Measurements from ENCODE around the gene KCNJ5.
A peak's percentile ranks its signal among the peaks of the same experiment; 100 is the strongest.

The KCNJ5 gene

DNA sequence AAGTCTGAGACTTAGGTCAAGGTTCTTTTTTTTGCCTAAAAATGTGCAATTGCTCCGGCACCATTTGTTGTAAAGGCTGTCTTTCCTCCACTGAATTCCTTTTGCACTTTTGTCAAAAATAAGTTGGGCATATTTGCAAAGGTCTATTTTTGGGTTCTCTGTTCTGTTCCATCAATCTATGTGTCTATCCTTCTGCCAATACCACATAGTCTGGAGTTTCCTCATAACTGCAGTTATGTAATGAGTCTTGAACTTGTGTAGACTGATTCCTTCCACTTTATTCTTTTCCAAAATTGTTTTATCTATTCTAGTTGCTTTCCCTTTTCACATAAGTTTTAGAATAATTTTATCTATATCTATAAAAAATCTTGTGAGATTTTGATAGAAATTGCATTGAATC, 6.7 kb downstream of the KCNJ5 start:
- no peak for DNase-seq

DNA sequence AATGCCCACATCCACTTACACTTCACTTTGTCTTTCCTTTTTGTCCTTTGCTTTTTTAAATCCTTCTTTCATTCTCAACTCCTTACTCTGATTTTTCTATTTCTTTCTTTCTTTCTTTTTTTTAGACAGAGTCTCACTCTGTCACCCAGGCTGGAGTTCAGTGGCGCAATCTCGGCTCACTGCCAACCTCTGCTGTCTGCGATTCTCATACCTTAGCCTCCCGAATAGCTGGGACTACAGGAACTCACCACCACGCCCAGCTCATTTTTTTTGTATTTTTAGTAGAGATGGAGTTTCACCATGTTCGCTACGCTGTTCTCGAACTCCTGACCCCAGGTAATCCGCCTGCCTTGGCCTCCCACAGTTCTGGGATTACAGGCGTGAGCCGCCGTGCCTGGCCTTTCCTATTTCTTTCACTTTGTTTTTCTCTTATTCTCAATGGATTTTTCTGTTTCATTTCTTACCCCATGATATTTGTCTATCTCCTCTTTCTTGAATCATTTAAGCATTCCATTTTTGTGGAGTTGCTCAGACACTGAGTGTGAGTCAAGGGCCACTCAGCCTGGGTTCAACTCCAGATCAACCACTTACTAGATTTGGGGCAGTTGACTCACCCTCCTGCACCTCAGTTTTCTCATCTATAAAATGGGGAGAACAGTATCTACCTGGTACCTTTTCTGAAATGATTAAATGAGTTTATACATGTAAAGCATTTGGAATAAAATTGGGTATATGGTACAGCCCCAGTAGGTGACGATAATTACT, 7.6 kb downstream of the KCNJ5 start:
- no peak for DNase-seq

DNA sequence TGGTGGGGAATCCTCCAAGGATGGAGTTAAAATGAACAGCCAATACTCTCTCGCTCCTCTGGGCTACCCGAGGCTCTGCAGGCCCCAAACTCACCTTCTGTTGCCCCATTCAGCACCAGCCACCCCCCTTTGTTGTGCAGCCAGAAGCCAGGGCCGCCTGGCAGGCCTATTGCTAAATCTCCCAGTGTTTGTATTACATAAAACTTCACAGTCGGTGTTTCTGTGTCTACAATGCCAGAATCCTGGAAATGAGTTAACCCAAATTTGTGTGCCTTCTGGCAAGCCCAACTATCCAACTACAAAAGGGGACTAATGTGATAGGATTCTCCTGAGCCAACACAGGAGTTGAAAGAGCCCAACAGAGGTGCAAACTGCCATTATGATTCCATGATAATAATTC, 9.3 kb downstream of the KCNJ5 start:
- DNase-seq, result no peak

DNA sequence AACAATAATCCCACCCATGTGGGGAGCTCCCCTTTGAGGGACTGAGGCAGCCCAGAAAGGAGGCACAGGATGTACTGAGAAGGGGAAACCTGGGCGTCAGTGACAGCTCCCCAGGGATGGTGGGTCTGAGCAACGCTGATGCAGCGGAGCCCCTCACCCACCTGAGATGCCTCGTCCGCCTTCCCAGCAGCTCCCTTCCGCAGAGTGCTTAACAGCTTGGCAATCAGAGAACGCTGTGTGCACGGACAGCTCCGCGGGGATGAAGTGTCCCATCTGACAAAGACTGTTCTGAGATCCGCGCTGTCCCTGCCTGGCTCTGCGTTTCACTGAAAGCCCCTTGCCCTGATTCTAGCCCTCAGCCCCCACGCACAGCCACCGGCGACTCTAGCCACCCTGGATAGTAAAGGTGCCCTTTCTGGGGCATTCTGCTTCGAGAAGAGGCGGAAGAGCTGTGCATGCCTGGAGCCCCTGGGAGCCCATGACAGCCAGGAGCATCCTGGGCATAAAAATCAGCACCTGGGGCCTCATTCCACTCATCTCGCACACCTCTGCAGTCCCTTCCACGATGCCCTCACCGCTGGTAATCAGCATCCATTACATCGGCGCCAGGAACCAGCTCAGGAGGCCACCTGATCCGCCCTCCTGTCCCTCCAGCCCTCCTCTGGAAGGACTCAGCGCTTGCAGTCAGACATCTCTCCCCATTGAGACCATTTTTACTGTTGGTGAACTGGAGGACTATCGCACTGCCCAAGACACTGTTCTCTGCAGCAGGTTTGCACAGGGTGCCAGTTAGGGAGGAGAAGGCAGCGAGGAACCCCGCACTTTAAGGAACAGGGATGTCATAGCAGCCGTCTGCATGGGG, 10.7 kb downstream of the KCNJ5 start:
- DNase-seq, result no peak

DNA sequence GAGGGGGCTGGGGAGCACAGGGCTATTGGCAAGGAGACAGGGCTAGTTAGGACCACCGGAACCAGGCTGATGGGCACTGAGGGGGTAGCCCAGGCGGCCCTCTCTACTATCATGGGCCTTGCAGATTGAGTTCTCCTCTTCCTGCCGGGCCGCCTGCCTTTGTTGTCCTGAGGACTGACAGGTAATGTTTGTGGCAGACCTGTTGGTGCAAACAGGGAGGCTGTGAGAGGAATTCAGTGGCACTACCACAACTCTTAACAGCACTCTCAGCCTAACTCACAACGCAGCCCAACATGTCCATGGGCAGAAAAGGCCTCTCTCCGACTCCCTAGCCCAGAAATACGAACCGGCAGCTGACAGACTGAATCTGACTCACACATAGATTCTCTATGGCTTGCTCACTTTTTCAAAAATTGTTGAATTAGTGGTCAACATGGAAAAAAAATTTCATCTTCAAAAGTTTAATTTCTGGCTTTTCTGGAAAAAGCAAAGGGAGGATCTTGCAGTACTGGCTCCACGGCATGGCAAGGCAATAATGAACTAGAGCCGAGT, 11.4 kb downstream of the KCNJ5 start:
- DNase-seq, result no peak

- no peak for DNase-seq
These were observed 12.3 kb downstream of the KCNJ5 start for GRCh38 chr11:128903248-128904061.

- no peak for DNase-seq
These were observed 13.1 kb downstream of the KCNJ5 start for GRCh38 chr11:128904303-128904655.

DNA sequence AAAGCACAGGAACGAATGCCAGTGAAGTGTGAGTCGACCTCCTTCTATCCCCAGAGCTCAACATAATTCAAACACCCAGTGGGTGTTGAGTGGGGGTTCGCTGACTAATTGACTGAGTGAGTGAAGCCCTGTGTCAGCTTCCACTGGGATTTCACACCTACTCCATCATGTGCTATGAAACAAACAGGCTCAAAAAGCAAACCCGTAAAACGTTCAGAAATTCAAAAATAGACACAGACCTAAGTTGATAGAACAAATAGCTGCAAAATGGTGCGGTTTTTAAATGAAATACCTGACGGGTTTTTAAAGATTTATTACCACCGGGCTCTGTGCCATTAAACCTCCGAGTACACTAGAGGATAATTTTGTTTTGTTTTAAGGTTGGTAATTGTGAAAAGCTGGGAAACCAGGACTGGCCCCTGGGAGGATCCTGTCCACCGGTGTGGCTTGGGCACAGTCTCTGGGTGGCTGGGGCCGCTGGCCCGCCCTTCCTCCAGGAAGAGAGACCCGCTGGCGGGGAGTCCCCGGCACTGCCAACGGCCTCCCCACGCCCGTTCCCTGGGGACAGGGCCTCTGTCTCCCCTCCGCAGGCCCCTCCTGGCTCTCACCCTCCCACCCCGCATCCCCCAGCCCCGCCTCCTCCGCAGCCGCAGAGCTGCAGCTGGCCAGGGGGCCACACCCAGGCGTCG, 13.6 kb downstream of the KCNJ5 start:
- DNase-seq, result no peak

- DNase-seq, result peak; percentile 25
These were observed 14.4 kb downstream of the KCNJ5 start for GRCh38 chr11:128905345-128906184.

DNA sequence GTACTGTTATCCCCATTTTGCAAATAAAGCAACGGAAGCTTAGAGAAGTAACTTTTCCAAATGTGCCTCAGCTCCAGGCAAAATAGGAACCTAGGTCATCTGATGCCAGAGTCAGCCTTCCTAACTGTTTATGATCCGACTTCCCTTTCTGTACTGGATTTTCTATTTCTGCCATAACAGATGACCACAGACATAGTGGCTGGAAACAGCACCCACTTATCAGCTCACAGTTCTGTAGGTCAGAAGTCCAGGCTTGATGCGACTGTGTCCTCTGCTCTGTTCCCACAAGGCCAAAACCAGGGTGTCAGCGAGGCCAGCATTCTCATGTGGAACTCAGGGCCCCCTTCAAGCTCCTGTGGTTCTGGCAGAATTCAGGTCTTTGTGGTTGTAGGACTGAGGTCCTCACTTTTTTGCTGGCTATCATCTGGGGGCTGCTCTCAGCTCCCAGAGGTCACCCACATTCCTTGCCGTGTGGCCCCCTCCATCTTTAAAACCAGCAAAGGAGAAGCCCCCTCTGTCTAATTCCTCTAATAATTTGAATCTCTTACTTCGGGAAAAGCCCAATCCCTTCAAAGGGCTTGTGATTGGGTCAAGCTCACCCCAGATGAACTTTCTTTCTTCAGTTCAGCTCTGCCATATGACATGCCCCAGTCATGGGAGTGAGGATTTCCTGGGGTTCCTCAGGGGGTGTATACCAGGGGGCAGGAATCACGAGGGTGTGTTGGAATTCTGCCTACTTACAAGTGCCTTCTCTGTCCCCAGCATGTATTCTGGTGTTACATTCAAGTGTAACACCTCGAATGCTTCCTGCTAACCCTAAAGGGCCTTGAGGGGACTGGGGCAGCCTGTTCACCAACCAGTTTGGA, 15.3 kb downstream of the KCNJ5 start:
- no peak for DNase-seq

GRCh38 chr11:128907585-128907984, 16.4 kb downstream of the KCNJ5 start:
- no peak for DNase-seq

DNA sequence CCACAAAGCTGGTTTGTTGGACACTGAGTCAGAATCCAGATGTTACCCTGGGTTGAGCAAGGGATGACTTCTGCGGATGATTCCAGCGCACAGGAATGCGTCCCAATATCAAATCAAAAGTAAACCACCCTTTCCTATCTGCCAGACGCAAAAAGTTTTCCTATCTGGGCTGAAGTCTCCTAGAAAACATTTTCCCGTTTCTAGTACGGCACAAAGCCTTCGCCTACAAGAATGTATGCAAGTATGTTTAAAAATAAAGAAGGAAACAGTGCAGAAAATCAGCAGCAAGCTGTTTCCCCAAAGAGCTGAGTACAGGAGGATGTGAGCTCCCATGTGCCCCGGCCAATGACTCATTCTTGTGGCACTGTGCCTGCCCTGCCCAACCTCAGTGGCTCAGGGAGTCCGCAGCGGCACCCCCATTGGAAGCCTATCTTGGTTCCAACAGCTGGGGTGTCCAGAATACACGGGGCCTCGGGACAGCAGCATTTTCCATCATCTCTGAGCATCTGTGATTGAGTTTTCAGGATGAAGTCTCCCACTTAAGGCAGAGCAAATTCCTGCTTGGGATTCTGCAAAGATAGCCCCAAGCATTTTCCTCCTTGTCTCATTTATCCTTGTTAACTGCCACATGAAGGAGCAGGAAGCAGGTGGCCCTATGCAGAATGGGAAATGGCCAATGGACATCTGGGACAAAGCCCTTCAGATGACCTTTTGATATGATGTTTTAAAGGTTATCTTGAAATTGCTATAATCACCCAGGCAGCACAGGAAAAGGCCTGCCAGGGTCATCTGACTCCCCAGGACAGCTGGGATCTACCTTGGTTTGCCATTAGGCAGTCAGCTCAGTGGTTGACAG, 17.5 kb downstream of the KCNJ5 start:
- no peak for DNase-seq

DNA sequence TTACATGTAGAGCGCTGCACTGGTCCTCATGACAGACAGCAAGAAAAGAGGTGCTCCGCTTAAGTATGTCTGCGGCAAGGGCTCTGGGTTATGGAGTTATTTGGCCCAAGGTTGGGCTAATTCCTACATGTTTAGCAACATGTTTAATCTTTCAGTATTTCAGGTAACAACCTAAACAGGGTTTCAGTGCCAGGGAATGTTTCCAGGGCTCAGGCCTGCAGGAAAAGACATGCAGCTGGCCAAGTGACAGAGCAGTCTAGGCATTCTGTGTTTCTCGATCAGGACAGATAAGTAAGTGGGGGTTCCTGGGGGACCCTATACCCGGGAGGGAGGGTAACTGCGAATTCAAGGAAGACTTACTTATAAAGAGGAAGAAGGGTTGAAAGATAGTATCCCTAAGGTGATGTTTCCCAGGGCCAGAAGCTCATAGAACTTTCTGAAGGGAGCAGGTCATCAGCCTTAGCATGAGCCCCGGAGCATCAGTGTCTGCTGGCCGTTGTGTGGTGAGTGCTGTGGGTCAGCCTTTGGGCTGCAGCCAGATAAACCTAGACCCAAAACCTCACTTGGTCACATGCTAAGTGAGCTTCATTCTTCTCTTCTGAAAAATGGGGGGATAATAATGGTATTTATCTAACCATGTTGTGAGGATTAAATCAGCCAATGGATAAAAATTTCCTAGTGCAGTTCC, 18.4 kb downstream of the KCNJ5 start:
- no peak for DNase-seq

- no peak for DNase-seq
These were observed 19.4 kb downstream of the KCNJ5 start for GRCh38 chr11:128910576-128910975.

DNA sequence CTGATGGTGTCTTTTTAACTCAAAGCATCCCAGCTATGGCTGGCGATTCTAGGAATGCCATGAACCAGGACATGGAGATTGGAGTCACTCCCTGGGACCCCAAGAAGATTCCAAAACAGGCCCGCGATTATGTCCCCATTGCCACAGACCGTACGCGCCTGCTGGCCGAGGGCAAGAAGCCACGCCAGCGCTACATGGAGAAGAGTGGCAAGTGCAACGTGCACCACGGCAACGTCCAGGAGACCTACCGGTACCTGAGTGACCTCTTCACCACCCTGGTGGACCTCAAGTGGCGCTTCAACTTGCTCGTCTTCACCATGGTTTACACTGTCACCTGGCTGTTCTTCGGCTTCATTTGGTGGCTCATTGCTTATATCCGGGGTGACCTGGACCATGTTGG, 20.1 kb downstream of the KCNJ5 start:
- DNase-seq, result no peak

- no peak for DNase-seq
These were observed 20.5 kb downstream of the KCNJ5 start for GRCh38 chr11:128911701-128912100.

DNA sequence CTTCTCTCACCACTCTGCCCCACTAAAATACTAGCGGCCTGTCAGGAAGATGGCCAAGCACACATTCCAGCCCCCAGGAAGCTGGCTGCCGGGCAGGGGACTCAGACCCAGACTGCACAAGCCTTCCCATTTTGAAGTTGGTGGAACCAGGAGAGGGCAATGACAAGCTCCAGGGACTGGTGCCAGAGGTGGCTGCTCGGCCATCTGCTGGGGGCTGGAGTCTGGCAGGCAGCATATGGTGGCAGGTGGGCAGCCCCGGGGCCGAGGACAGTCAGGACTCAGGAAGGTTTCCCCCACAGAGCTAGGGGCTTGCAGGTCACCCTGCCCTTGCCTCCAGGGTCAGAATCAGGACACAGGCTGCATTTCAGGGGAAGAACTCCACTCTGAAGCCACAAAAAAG, 22.6 kb downstream of the KCNJ5 start:
- no peak for DNase-seq

- DNase-seq, result no peak
These were observed 23.3 kb downstream of the KCNJ5 start for GRCh38 chr11:128914216-128915148.

Data from activated CD4-positive, alpha-beta T cell treated with anti-CD3 and anti-CD28 coated beads, Interleukin-2, amount 50 U/mL, for 16 hours (primary cell).